DMS53 treated with DMSO at 0.1 percent for 48 hours (cell line): Measurements from ENCODE around the gene COG5.
"Not testable (repeated sequence)": the region's sequence is repeated elsewhere in the genome, so short reads cannot be mapped to it uniquely, and the experiment has no call there.

Experiments used
- DNase-seq: peaks from one replicate; lab custom pipeline; 2025; ENCODE audit not compliant: unreplicated experiment; lab: John Stamatoyannopoulos, UW

The COG5 gene

DNA sequence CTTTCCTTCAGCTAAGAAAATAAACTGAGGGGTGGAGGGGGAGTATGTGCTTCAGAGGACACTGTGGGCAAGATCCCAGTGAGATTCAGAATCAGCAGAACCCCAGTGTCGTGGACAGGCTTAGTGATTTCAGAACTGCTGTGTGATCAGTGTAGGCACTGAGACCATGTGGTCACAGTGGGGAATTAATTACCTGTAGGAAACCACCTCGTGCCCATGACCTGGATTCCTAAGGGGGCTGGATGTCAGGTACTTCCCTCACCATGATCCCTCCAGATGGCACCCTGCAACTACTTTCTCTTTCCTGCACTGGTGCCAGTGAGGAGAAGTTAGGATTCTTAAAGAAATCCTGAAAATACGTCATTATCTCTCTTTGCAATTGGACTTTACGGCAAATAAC, 330.5 kb downstream of the COG5 start:
- DNase-seq = no peak

DNA sequence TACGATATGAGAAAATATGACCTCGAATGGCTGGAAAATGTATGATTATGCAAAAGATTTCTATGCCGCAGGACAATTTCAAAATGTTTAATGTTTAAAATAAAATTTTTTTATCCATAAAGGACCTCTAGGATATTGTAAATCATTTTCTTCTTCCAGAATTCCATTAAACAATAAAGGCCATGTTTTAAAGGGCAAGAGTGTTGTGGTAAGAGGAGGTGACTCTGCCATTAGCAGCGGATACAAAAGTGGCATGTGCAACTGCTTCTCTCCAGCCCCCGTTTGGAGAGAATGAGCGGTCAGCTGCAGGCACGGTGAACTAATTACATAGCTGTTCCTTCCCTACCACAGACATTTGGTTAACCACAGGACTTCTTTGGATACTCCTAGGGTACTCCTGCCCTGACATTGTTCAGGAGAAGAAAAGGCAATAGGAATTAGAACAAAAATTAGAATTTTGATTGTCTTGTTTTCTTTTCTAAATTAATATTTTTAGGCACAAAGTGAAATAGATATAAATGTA, 331.1 kb downstream of the COG5 start:
- DNase-seq = no peak

DNA sequence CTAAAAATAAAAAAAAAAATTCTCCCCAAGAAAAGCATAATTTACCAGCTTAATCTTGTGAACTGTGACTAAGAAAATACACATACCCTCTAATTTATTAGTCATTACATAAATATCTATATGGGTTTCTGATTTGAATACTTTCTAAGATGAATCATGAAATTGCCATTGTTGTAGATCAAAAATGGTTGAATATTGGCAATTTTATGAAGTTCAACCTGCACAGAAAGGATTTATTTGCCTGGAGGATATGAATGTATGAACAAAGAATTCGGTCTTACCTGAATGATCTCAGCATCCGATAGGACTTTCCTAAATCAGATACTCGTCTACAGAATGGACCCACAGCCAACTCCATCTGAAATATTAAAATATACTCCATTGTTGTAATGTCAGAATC, 333.4 kb downstream of the COG5 start:
- DNase-seq = no peak

DNA sequence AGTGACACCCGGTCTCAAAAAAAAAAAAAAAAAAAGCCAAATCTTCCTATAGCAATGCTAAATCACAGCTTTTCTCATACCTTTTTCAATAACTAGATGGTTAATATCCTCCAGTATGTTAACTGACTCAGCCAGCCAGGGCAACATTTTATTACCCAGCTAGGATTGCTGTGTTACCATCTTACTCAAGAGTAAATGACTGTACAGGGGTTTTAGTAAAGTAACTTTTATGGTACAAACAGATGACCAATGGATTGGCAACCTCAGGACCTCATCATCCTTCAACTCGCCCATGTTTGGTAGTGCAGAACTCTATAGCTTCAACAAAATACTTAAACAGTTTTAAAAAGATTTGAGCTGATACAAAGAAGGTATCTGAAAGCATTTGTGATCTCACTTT, 335.4 kb downstream of the COG5 start:
- no peak for DNase-seq

DNA sequence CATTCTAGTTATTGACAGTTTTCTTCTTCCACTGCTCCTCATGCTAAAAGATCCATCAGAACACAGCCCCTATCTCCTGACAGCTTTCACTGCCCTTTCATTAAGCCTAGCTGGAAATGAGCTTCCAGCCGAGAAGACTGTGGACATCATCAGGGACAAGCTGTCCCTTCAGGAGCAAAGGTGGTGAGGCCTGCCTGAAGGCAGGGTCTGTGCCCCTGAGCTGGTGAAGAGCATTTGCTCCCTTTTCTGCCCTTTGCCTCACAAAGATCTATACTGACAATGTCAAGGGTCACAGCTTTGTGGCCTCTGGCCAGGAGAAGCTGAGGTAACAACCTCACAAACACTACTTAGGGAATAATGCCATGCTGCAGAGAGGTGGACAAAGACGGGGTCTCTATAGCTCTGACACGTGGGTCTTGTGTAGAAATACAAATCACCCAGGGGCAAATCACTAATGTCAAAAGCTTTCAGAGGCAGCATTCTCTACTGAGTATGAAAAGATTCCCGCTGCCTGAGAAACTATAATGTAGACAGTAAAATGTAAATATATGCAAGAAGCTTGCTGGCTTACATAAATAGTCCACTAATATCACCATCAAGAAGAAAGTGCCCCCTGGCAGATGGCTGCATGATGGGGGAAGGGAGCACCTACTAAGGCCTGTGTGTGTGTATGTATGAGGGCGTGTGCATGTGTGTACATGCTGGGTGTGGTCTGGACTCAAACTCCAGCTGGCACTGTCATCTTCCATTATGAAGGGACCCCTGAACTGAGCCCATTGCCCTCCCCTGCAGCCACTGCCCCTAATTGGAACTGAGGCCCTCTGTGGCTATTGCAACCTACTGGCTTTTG, 339.1 kb downstream of the COG5 start:
- DNase-seq = no peak

DNA sequence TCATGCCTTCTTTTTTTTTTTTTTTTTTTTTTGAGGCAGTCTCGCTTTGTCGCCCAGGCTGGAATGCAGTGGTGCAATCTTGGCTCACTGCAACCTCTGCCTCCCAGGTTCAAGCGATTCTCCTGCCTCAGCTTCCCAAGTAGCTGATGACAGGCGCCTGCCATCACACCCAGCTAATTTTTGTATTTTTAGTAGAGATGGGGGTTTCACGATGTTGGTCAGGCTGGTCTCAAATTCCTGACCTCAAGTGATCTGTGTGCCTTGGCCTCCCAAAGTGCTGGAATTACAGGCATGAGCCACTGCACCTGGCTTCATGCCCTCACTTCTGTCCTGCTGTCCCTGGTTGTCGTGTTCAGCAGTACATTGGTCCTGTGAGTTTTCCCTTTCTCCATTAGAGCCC, 342.9 kb downstream of the COG5 start:
- DNase-seq = not testable (repeated sequence)

DNA sequence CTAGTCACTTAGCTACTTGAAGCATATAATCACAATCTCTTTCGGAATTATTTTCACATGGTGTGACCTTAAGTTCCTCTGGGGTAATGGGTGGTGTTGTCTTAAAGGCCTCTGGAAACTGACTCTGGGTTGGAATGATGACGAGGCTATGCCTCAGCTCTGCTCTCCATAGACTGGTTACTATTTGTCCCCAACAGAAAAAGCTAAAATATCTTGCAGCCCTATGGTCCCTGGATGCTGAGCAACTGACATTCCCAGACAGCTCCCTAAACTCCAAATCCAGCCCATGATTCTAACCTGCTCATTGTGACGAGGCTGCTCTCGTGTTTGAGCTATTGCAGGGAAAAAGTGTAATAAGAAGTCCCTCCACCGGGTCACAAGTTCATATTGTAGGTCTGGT, 343.4 kb downstream of the COG5 start:
- DNase-seq = no peak

DNA sequence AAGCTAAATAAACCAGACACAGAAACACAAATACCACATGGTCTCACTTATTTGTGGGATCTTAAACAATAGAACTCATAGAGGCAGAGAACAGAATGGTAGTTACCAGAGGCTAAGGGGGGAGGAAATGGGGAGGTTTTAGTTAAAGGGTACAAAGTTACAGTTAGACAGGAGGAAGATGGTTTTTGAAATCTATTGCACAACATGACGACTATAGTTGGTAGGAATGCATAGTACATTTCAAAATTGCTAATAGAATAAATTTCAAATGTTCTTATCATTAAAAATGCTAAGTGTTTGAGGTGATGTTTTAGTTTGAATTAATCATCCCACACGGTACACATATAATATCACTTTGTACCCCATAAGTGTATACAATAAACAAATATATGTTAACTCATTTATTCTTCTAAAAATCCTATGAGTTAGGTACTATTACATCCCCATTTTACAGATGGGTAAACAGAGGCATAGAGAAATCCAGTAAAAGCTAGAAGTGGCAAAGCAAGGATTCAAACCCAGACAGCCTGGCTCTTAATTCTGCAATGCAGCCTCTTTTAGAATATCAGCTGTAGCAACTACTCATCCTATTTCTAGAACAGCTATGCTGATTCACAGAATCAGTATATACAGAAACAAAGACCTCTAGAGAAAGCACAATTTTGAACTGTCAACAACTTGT, 344.0 kb downstream of the COG5 start:
- DNase-seq = no peak

DNA sequence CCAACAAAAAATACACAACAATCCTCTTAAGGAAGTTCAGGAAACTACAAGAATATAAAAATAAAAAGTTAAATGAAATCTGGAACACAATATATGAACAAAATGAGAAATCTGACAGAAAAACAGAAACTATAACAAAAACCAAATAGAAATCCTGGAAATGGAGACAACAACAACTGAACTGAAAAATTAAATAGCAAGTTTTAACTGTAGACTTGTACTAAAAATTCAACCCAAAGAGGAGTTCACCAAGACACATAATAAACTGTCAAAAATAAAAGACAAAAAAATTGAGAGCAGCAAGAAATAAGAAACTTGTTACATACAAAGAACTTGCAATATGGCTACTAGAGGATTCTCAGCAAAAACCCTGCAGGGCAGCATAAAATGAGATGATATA, 349.8 kb downstream of the COG5 start:
- no peak for DNase-seq

DNA sequence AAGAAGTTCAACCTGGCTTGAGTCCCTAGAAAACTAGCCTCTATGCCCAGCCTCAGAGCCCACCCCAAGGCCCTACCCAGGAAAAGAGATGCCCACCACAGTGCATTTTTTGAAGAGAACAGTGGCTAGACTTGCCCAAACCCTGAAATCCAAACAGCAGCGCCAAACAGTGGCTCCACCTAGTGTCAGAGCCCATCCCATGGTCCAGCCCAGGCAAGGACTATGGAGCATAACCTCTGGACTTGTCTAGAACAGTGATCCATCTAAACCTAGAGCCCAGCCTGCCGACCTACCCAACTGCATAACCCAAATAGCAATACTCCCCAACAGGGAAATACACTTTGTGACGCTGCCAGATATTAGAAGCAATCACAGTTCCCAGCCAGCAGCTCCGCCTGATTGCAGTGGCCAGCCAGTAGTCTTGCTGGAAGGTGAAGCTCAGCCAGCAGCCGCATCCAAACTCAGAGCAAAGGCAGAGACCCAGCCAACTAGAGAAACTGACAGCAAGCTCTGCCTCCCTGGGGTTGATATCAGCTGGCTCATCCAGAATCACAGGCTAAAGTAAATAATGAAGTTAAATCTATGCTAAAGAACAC, 350.4 kb downstream of the COG5 start:
- DNase-seq = no peak

DNA sequence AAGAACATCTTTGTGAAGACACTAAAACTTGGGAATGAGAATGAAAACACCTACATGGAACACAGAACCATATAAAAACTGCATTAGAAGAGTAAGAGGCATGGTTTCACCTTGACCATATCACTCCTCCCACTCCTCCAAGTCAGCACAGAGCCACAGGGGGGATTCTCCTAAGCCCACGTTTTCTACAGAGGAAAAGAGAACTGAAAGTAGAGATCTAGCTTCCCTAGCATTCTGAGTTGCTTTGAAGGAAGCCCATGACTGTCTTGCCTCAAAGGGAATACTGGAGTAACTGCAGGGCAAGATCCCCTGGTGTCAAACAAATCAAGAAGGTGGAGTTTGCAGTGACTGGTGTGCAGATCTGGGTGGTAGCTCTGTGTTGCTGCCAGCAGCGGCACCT, 351.0 kb downstream of the COG5 start:
- DNase-seq = no peak

DNA sequence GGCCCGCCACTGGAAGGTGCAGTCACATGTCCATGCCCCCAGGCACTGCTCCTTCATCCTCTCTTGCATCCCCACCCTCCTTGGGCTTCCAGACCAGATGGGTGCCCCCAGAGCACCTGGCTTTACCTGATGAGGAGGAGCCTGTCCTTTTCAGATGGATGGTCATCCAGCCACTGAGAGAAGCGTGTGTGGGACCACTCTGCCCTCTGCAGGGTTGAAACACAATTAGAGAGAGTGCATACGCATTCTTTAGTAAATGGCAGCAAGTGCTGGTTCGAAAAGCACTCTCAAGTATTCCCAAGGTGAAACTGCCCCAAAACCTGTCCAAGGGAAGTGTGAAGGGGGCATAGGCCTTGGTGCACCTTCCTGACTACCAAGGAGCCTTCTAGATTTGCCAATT, 353.3 kb downstream of the COG5 start:
- DNase-seq = no peak

DNA sequence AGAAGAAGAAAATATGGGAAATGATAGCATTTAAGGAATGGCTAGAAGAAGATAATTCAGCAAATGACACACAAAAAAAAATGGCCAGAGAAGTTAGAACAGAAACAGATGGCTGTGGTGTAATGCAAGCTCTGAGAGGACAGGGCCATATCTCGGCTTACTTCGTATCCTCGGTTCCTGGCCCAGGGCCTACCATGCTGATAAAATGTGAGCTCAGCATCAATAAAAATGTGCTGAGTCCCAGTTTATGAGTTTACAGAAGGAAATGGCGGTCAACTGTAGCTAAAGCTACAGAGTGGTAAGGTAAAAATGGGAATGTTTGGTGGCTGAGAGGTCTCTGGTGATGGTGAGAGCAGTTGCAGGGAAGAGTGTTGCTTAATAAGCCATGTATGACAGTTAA, 354.2 kb downstream of the COG5 start:
- DNase-seq = no peak

DNA sequence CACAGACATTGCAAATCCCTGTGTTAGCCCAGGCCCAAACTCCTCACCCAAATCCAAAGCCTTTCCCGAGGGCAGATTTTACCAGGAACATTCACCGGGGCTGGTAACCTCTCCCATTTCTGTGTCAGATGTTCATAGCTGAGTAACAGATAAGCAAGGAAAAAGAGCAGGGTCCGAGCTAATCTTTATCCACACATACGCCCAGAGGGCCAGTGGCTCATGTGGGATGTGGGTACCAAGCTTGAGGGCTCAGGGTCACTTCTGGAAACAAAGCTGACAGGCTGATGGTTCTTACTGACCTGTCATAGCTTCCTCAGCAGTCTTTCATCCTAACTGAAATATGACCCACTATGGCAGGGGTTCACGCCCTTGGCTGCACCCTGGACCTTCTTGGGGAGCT, 355.2 kb downstream of the COG5 start:
- DNase-seq = no peak

DNA sequence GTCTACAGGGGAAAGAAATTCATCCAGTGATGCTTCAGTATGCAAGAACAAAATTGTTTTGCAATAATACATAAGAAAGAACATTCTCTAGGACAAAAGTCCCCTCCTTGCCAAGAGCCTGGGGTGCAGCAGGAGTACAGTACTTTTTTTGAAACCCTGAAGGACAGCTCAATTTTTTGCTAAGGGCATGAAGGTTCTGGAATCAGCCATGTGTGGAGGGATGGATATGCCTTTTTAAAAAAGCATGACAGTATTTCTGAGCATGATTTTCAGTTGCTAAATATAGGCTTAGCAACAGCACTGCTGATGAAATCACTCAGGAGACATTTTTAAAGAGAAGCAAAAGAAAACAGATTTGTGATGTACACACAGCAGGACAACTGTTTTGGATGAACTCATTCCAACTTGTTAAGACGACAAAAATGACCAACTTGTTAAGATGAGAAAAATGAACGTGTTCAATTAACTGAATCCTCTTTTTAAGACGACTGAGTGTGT, 355.6 kb downstream of the COG5 start:
- no peak for DNase-seq

DNA sequence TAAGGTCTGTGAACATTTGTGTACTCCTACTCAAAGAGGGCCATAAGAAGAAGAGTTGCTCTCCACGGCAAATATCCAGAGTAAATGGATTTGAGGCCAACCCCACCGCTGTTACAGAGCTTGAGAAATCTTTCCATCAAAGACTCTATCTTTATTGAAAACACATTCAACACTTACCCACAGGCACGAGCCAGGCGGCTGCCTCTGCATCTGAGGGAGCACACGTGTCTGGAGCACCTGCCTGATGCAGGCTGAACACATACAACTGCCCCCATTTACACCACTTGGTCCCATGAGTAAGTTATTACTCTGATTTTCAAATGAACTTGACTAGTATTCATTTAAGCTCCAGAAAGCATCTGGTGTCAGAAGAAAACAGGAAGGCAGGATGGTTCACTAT, 356.3 kb downstream of the COG5 start:
- no peak for DNase-seq

DNA sequence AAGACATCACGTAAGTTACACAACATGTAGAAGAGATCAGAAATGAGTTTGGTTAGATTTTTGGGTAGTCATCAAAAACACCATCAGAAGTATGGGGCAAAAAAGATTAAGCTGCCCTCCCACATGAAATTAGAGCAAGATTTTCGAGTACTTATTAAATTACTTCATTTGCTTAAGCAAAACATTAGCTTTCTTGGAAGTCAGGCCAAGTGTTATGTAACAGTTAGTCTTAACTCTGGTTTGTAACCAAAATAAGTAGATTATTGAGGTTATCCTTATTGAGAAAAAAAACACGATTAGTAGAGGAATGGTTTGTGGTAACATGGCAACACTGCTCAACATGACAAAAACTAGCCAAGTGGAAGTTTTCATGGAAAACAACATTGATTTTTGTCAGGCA, 357.0 kb downstream of the COG5 start:
- DNase-seq = no peak

DNA sequence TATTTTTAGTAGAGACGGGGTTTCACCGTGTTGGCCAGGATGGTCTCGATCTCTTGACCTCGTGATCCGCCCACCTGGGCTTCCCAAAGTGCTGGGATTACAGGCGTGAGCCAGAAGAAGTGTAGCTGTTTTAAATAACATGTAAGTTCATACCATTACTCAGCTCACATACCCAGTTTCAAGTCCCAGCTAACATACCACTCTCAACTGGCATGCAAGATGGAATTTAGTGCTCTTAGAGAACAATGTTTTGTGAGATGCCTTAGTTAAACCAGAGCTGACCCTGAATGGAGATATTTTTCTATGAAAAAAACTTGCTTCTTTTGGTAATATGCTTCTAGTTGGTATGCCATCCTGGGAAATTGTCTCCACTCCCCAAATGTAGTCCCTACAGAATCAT, 357.6 kb downstream of the COG5 start:
- no peak for DNase-seq

DNA sequence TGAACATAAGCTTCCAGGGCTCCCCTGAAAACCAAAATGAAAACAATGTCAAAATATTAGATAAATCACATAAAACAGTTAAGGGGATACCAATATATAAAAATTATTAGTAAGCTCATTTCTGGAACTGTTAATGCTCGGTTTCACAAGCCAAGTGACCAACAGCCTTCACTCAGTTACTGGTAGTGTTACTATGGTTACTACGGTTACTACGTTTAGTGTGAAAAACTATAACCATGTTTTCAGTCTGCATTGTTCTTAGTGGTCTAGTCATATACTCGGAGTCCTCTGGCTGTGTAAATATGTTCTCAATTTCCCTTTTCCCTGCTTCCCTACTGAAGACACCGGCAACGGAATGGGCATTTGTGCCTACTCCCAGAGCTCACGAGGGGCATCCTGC, 360.1 kb downstream of the COG5 start:
- DNase-seq = no peak

DNA sequence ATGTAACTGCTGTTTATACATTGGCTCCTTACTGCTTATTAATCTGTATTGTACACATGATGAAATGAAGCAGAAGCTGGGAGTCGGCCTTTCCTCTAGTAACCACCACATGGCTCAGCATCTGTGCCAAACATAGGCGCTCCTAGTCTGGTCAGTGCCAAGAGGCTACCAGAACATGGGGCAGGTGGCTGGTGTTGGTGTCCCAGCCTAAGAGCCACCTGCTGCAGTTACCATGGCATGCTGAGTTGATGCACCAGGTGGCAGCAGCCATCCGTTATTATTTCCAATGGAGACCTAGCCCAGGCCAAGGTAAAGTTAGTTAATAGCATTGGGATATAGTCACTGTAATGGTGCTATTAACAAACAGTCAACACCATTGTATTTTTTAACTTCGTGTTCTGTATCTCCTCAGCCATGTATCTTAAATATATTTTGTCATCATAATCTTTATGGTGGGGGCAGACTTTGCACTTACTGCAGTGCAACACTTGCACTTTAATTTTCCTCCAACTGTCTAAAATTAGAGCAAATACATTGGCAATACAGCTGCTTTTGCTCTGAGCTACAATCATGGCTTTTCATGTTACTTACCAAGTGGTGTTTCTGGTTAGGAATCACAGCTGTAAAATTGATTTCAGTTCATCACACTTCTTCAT, 361.8 kb downstream of the COG5 start:
- DNase-seq = peak; percentile 73

DNA sequence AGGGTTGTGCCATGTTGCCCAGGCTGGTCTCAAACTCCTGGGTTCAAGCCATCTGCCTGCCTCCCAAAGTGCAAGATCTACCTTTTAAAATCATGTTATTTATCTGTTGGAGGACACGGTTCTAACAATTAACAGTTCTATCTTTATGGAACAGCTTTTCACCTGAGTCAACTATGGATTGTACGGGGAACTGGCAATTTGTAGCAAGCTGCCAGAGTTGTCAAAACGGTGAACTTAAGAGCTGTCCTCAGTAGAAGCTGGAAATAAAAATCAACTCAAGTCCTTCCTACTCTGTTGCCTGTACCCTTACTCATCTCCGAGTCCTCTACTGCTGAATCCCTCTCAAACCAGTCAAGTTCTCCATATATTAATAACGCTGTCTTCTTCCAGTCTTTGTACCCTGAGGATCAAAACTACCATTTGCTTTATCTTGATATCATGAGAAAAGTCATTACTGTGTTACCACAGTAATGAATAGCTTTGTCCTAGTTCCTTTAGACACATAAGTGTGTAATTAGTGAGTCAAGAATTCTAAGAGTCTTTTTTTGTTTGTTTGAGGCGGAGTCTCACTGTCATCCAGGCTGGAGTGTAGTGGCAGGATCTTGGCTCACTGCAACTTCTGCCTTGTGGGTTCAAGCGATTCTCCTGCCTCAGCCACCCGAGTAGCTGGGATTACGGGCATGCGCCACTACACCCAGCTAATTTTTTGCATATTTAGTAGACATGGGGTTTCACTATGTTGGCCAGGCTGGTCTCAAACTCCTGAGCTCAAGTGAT, 366.7 kb downstream of the COG5 start:
- peak; percentile 71 for DNase-seq
